Measurements from ENCODE around the gene SLC16A3.

DNA sequence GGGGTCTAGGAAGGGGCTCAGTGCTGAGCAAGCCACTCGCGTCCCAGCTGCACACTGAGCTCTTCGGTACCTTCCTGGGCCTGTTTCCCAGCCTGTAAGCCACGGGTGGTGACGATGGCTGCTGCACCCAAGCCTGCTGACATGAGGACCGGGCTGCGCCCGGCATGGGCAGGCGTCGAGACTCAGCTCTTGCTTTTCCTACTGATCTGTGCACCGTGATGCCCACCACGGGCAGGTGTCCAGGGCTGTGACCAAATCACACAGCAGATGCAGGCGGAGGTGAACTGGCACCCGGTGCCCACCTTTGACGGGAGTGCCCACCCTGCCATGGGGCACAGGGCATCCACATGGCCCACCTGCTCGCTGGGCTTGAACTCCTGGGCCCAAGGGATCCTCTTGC lies 34.1 kb upstream of the SLC16A3 start:
- TF ChIP-seq, protein P1, sequence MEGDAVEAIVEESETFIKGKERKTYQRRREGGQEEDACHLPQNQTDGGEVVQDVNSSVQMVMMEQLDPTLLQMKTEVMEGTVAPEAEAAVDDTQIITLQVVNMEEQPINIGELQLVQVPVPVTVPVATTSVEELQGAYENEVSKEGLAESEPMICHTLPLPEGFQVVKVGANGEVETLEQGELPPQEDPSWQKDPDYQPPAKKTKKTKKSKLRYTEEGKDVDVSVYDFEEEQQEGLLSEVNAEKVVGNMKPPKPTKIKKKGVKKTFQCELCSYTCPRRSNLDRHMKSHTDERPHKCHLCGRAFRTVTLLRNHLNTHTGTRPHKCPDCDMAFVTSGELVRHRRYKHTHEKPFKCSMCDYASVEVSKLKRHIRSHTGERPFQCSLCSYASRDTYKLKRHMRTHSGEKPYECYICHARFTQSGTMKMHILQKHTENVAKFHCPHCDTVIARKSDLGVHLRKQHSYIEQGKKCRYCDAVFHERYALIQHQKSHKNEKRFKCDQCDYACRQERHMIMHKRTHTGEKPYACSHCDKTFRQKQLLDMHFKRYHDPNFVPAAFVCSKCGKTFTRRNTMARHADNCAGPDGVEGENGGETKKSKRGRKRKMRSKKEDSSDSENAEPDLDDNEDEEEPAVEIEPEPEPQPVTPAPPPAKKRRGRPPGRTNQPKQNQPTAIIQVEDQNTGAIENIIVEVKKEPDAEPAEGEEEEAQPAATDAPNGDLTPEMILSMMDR (IDR thresholded peaks at IDR 0.05): no peak
- TF ChIP-seq POLR2A (IDR thresholded peaks at IDR 0.05): no peak

Data from esophagus squamous epithelium (tissue), 4 donors.